Epithelial cell of esophagus (primary cell): ENCODE measurements around the gene PLGRKT.

Experiments used
- DNase-seq: peaks from one replicate; pipeline ENCODE4 v3.0.0; 2010; ENCODE audit warnings: low read depth
- H3K4me3 ChIP-seq: 2 replicates; pipeline ENCODE4 v1.5.1; 2011; ENCODE audit warnings: mild to moderate bottlenecking, low read length, control low read depth
- TF ChIP-seq, protein P1 (sequence below): IDR thresholded peaks from 2 replicates; pipeline ENCODE4 v1.5.1; 2011; ENCODE audit warnings: low read depth, mild to moderate bottlenecking, low read length, control low read depth, inconsistent platforms; ENCODE audit not compliant: insufficient read depth; ENCODE audit errors: missing control alignments

Gene PLGRKT

GRCh38 chr9:5393497-5393896 lies 44.2 kb downstream of the PLGRKT start:
- DNase-seq: no peak
- TF ChIP-seq, protein P1, sequence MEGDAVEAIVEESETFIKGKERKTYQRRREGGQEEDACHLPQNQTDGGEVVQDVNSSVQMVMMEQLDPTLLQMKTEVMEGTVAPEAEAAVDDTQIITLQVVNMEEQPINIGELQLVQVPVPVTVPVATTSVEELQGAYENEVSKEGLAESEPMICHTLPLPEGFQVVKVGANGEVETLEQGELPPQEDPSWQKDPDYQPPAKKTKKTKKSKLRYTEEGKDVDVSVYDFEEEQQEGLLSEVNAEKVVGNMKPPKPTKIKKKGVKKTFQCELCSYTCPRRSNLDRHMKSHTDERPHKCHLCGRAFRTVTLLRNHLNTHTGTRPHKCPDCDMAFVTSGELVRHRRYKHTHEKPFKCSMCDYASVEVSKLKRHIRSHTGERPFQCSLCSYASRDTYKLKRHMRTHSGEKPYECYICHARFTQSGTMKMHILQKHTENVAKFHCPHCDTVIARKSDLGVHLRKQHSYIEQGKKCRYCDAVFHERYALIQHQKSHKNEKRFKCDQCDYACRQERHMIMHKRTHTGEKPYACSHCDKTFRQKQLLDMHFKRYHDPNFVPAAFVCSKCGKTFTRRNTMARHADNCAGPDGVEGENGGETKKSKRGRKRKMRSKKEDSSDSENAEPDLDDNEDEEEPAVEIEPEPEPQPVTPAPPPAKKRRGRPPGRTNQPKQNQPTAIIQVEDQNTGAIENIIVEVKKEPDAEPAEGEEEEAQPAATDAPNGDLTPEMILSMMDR: no peak
- no peak overlapping the region for H3K4me3 ChIP-seq

GRCh38 chr9:5392285-5392684 lies 45.4 kb downstream of the PLGRKT start:
- DNase-seq: peak; percentile 65
- TF ChIP-seq, protein P1: no peak
- H3K4me3 ChIP-seq: no peak overlapping the region

- peak; percentile 70 for DNase-seq
- no peak overlapping the region for H3K4me3 ChIP-seq
- TF ChIP-seq, protein P1: no peak
These were observed 48.5 kb downstream of the PLGRKT start for GRCh38 chr9:5389109-5389732.

DNA sequence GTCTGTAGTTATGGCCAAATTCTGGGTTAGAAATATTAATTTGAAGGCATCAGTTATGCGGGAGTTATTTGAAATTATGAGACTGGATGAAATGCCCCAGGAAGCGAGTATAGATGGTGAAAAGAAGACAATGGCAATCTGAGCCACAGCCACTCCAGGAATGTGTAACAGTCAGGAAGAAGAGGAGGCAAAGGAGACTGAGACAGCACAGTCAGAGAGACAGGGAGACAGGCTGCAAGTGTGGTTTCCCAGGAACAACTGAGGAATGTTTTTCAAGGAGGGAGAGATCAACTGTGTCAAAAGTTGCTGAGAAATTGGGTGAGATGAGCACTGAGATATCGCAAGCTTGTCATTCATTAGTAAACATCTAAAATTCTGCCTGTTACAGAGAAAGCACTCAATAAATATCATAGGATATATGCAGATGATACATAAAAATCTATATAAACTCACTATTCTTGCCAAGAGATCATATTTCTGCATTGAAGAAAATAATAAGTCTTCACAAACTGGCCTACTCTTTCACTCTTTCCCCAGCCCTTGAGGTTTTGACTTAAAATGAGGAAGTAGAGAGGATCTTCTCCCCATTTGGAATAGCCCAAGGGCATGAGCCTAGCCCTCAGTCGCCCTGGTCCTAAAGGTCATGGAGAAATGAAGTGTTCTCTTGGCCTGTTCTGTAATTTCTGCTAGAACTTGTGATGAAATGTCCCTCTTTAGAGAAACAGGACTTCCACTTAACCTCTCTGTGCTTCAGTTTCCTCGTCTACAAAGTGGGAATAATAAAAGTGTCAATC lies 49.5 kb downstream of the PLGRKT start:
- no peak overlapping the region for H3K4me3 ChIP-seq
- no peak for DNase-seq
- TF ChIP-seq, protein P1: no peak

DNA sequence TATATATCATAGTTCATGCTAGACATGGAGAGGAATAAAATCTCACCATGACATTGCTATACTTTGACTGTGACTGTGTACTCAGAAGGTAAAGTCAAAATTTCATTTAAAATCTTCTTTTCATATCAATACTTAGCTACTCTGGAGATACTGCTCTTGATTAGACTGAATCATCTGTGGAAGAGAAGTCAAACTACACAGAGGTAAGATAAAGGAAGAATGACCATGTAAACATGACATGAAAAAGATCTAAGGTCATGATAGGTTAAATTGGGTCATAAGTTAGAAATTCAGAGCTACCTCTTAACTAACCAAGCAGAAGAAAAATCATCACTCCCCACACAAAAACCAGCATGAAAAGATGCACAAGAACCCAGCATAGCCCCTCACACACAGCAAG lies 53.3 kb downstream of the PLGRKT start:
- no peak for DNase-seq
- TF ChIP-seq, protein P1: no peak
- H3K4me3 ChIP-seq: no peak overlapping the region

DNA sequence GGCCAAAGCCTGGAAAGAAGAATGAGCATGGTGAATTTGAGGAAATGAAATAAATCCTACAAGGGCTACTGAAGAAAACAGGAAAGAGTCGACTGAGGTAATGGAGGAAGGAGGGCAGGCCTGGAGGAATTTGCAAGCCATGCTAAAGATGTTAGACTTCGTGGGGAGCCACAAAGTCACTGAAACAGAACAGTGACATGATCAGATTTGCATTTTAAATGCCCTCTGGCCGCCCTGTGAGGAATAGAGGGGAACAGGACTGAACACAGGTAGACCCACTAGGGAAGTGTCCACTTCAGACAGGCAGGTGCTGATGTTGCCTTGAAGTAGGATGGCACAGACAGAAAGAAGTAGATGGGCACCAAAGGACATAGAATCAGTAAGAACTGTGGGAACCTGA lies 55.2 kb downstream of the PLGRKT start:
- no peak overlapping the region for H3K4me3 ChIP-seq
- TF ChIP-seq, protein P1: no peak
- DNase-seq: no peak
